ENCODE measurements around the gene SS18L1.
"Not testable (repeated sequence)": the region's sequence is repeated elsewhere in the genome, so short reads cannot be mapped to it uniquely, and the experiment has no call there.

The SS18L1 gene

DNA sequence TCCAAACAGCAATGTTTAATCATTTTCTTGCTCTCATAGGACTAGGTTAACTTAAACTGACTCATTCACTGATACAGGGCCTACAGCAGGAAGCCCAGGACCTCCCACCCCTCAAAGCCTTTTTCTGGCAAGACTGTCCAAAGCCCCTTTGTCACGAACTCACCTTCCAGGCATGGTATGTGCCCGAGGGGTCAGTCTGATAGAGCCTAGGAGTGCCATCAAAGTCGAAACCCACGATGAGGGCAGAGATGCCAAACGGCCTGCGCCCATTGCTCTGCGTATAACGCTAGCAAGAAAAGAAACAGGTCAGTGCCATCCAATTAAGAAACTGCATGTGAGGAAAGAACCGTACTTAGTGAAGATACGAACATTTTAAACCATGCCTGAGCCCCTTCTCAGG, 4.7 kb upstream of the SS18L1 start:
- no peak for DNase-seq

DNA sequence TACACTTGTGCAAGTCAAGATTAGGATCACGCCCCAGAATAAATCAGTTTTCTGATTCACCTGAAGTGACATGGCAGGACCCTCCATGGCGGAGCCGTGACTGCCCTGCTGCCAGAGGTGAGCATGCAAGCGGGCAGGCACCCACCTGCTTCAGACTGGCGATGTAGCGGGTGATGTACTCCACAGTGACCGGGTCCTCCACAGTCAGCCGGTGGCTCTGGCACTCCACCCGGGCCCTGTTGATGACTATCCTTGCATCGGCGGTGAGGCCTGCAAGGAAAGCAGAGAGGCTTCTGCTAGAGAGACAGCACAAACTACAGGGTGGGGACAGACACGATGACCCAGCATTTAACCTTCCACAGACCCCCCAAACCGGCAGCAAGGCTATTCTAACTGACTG, 3.9 kb upstream of the SS18L1 start:
- no peak for DNase-seq

DNA sequence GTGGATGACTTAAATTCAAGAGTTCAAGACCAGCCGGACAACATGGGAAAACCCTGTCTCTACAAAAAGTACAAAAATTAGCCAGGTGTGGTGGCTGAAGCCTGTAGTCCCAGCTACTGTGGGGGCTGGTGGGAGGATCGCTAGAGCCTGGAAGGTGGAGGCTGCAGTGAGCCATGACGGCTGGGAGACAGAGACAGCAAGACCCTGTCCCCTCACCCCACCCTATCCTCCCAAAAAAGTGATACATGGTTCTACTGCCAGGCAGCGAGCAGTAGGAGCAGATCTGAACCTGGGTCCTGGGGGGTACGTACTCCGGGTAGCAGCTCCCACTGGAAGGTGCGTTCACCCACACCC, 2.5 kb upstream of the SS18L1 start:
- no peak for DNase-seq

DNA sequence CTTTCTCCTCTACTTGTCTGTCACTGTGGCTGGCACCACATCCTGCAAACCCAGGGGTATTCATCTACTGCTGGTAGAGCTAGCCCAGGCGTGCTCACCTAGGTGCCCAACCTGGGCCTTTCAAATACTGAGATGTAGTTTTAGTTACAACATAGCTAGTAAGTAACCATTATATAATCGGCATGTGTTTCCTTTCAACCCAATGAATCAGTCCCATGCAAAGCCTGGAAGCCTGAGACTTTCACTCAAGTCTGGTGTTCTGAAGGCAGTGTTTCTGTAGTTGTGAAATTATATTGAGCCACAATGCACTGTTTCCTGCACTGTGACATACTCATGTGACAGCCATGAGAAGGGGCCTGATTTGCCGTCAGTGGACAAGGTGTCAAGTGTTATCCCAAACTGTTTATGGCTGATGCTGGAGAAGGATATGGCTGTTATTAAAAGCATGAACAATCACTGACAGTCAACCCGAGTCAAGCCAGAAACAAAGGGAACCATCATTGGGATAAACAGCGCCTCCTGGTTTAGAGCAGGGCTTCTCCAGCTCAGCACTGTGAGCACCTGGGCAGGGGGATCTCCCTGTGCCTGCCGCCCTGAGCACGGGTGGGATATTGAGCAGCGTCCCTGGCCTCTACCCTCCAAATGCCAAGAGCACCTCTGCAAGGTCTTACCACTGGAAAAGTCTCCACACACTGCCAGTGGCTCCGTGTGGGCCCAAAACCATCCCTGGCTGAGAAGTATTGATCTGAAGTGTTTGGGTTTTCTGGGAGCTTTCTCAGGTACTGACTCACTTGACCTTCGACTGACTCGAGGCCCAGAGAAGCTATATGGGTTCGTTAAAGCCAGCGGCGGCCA, 1.9 kb upstream of the SS18L1 start:
- DNase-seq: no peak

DNA sequence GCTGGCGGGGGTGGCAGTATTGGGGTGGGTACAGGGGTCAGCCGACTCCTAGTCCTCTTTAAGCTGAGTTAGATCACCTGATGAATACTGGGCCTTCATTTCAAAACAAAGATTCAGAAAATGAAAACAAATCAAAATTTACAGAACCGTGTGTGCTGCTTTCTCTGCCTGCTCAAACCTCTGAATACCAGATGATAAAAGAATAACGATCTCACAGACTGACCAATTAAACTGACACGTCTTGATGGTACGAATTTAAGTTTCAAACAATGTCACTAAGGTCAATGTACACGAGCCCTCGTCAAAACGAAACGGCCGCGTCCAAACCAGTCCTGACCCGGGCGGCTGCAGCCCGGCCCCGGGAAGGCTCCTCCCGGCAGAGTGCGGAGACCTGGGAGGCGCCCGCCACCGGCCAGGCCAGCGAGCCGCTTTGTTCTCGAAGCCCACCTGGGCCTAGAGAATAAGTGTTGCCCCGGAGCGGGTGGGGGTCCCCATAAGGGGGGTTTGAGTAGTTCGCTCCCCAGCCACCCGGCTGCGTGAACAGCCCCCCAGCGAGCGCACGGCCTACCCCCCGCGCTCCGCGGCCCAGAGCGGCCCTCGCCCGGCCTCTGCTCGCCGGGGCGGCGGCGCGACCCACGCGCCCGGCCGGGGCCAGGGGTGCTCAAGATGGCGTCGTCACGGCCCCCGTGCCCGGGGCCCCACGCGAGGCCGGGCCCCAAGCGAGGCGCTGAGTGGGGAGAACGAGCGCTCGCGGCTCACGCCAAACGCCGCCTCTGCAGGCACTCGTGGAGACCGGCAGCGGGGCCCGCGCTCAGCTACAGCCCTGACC, 1.1 kb upstream of the SS18L1 start:
- DNase-seq: no peak

DNA sequence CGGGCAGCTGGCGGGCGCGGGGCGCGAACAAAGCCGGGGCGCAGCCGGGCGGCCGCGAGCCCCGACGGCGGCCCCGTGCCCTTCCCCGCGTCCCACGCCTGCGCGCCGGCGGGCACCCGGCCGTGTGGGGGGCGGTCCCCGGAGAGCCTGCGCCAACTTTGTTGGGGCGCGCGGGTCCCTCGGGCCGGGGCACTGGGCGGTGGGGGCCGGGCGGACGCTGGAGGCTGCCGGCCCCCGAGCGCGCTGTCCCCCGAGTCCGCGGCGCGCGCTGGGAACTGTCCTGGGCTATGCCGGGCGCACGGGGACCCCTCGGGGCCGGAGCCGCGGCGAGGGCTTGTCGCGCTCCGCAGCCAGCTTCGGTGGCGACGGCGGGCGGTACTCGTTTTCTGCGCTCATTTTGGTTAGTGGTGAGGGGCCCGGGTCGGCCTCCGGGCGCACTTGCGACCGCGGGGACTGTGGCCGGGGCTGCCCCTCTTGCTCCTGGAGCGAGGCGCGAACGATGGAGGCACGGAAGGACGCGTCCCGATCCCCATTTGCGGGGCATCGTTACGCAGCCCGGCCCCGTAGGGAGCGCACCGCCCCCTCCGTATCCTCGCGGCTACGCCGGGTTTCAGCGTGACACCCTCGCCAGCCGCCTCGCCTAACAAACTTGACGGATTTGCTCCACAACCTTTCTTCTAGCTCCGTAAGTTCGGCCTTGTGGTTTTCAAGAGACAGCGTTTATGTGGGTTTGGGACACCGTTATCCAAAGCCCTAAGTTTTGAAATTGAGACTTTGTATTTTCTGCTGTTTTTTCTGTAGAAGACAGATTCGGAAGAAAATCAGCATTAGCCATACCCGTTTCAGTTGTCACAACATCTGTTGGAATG, 622 bp downstream of the SS18L1 start:
- peak; percentile 66 for DNase-seq

DNA sequence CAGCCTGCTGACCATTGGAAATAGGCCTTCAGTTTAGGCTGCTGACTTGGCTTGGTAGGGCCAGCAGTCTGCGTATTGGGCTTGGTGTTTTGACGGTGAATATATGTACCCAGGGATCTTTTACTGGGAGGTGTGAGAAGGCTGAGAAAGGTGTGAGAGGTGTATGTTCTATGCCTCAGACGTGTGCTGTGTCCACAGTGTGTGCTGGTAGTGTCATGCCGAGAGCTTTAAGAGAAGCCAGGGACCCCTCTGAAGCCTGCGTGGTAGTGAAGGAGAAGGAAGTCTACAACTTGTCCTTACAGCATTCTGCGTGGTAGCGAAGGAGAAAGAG, 2.1 kb downstream of the SS18L1 start:
- DNase-seq: no peak

DNA sequence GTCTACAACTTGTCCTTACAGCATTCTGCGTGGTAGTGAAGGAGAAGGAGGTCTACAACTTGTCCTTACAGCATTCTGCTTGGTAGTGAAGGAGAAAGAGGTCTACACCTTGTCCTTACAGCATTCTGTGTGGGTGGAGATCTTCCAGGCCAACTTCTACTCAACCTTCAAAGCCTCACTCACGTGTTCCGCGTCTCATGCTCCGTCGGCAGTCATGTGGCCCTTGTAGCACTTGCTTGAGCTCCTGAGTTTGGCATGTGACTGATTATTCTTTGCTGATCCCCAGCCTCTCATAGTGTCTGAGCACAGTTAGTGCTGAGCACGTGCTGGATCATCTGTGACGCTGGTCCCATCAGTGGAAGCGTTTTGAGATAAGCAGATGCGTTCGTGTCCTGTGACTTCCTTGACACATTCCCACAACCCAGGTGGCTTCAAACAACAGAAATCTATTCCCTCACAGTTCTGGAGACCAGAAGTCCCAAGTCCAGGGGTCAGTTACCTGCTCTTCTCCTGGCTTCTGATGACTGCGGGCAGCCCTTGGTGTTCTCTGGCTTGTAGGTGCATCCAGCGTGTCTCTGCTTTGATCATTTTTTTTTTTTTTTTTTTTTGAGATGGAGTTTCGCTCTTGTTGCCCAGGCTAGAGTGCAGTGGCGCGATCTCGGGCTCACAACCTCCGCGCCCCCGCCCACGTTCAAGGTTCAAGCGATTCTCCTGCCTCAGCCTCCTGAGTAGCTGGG, 2.6 kb downstream of the SS18L1 start:
- no peak for DNase-seq

DNA sequence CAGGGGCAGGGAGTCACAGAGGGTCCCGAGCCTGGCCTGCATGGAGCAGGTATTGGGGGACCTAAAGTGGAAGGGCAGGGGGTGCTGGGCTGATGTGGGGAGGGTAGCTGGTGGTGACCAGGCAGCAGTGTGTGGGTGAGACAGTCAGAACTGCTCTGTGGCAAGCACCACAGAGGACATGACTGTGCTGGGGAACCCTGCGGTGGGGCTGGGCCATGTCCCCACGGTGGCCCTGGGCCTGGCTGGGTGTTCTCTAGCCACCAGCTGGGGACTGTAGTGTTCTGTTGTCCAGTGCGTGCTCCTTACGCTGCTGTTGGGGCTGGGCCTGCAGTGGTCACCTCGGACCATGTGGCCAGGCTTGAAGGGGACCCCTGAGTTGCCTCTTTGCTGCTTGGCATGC, 3.6 kb downstream of the SS18L1 start:
- DNase-seq: no peak

DNA sequence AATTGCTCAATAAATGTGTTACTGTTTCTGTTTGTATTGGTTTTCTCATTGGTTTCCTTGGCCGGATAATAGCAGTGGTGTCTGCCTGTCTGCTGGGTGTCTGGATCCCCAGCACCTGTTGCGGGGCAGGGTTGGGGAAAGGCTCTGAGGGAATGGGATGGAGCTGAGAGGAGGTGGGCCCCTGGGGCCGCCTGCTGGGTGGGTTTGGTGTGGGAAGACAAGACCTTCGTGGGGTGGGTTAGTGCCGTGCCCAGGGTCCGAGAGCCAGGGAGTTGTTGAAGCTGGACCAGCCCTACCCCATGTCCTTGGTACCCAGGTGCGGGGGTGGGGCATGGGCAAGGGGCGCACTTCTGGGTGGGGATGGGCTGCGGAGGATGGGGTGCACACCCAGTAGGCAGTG, 4.0 kb downstream of the SS18L1 start:
- no peak for DNase-seq

DNA sequence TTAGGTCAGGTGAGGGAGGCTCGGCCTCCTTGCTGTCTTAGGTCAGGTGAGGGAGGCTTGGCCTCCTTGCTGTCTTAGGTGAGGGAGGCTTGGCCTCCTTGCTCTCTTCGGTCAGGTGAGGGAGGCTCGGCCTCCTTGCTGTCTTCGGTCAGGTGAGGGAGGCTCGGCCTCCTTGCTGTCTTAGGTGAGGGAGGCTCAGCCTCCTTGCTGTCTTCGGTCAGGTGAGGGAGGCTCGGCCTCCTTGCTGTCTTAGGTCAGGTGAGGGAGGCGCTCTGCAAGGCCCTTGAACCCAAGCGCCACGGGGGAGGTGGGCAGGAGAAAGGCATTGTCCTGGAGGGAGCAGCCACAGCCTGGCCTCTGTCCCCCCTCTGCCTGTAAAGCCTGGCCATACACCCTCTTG, 4.8 kb downstream of the SS18L1 start:
- DNase-seq: not testable (repeated sequence)

DNA sequence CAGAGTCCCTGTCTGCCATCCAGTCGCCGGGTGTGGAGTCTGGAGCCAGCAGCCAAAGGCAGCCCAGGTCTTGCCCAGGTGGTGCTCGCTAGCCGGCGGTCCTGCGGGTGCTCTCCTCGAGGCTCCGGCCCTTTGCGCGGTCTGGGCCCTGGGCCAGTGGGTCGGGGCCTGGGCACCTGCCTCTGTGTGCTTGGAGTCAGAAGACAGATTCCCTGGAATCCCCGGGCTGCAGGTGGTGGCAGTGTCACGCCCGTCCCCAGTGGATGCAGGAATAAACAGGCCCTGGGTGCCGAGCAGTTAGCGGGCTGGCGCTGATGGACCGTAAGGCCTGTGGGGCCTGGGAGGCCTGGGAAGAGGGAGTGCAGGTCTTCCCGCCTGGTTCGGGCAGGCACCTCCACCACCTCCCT, 5.3 kb downstream of the SS18L1 start:
- DNase-seq: no peak

DNA sequence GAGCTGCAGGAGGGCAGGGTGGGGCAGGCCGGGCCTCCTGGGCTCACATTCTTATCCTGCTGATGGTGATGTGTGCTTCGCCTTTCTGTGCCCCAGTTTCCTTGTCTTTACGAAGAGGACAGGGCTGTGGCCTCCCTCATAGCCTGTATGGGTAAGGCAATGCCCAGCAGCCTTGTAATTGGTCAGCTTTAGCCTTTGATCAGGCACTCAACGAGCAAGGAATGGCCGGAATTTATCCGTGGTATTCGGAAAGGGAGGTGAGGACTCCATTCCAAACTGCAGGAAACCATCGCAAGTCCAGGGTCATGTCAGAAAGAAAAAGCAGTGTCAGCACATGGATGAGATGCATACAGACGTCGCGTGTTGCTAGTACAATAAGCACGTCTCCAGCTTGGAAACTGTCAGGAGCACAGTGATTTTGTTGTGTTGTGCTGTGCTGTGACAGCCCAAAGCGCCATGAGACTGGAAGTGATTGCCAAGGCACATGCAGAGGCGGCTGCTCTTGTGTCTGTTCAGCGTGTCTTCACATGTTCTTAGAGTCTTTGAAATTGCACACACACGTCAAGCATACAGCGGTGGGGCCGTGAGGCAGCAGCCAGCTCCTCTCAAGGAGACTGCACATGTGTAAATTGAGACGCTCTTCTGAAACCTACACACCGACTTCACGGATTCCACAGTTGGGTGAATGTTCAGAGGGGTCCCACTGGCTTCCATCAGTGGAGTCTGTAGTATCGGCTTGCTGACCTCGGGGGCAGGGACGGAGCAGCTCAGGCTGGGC, 6.2 kb downstream of the SS18L1 start:
- no peak for DNase-seq

DNA sequence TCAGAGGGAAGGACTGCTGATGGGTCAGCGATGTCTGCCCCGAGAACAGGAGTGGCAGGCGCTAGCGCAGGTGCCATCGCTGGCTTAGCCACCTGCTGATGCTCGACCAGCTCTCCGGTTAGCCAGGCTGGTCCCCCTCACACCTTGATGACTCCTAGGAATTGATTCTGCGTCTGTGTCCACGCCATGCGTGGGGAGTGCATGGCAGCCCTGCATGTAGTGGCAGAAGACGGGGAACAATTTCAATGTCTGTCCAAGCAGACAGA, 6.7 kb downstream of the SS18L1 start:
- no peak for DNase-seq

DNA sequence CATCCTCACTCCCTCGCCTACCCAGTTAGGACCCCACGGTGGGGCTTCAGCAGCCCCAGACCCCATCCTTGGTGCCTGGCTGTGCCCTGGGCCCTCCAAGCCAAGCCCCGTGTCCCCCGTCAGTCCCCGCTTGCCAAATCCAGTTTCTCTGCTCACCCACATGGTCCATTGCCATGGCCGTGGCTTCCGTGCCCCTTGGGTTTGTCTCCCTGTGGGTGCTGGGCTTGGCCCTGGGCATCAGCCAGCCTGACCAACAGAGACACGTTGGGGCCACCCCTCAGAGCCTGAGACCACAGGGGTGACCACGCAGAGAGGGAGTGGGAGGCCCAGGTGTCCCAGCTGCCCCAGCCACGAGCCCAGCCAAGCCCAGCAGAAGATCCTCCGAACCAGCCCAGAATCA, 7.7 kb downstream of the SS18L1 start:
- DNase-seq: no peak

DNA sequence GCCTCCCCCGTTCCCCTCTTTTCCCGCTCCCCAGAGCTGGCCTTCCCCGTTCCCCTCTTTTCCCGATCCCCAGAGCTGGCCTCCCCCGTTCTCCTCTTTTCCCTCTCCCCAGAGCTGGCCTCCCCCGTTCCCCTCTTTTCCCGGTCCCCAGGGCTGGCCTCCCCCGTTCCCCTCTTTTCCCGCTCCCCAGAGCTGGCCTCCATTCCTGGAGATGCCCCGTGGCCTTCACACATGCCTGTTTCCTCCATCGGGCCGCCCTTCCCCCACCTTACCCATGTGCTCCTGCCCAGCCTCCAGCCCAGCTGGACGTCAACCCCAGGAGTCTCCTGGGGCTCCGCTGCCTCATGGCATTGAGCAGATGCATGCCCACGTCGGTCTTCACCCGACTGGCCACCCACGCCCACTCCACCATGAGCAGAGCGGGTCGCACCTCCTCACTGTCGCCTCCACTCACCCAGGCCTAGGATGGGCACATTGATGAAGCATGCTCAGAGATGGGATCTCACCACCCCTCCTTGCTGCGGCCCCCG, 8.3 kb downstream of the SS18L1 start:
- no peak for DNase-seq

DNA sequence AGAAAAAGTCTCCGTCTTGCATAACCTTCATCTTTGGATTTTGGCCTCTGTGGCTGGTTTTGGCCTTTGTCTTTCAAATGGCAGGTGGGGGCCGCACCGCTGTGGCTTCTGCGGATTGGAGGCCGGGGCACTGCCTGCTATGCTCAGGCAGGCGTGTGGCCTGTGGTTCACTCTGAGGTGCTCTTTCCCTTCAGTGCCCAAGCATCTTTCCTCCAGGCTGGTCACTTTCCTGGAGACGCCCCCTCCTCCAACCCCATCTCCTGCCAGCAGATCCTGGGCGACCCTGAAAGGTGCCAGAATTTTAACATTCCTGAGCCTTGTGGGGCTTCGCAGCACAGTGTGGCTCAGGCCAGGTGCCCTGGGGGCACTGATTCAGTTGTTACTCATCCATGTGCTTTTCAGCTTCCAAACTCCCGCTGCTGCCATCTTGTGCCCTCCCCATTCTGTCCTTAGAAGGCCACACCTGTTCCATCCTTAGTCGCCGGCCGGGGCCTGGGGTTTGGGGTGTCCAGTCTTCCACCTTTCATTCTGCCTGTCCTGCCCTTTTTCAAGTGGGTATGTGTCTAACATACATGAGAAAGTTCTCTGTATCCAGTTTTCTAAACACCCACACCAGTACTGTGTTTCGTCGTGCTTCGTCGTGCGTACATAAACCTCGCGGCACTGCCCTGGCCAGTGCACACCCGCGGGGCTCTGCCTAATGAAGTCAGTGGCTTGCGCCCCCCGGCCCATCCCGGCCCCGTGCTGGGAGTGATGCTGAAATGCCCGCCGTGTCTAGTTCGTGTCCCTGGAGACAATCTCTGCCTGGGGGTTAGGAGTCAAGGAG, 12.1 kb downstream of the SS18L1 start:
- DNase-seq: no peak

DNA sequence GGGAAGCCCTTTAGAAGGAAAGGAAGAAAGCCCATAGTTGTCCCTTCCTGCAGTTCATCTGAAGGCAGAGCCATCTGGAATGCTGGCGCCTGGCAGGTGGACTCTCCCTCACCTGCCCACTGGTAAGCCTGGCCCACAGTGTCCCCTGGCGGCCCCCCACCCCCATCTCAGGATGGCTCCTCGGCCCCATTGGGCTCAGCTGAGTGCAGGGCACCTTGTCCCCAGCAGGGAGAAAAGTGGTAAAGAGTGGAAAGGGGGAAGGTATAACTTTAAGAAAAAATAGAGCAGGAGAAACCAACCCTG, 12.6 kb downstream of the SS18L1 start:
- no peak for DNase-seq

DNA sequence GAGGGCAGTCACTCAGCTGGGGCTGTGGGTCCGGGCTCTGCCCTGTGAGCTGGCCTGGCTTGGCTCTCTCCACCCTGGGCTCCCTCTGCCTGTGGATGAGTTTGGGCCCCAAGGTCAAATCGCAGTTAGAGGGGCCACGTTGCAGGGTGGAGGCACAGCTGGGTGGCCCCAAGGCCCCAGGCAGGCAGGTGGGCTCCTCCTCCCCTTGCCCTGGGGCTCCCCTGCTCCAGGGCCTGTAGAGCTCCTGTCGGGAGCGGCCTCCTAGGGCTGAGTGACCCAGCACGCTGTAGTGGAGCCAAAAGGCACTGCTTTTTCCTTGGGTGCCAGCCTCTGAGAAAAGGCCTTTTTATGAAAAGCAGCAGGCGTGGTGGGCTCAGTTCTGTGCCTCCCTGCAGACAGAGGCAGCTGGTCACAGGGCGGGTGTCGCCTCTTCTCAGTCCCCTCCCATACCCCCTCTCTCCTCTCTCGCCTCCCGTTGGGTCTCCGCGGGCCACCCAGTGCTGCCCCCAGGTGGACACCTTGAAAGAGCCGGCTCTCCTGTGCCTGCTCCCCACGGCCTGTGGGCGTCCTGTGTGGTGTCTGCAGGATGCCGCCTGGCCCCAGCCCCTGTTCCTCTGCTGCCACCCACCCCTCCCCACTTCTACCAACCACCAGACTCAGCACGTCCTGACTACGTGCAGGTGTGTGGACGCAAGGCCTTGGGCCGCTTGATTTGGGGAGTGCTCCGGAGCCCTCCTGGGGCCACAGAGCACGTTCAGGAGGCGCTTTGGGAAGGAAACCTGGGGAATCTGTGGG, 13.2 kb downstream of the SS18L1 start:
- DNase-seq: peak; percentile 74

DNA sequence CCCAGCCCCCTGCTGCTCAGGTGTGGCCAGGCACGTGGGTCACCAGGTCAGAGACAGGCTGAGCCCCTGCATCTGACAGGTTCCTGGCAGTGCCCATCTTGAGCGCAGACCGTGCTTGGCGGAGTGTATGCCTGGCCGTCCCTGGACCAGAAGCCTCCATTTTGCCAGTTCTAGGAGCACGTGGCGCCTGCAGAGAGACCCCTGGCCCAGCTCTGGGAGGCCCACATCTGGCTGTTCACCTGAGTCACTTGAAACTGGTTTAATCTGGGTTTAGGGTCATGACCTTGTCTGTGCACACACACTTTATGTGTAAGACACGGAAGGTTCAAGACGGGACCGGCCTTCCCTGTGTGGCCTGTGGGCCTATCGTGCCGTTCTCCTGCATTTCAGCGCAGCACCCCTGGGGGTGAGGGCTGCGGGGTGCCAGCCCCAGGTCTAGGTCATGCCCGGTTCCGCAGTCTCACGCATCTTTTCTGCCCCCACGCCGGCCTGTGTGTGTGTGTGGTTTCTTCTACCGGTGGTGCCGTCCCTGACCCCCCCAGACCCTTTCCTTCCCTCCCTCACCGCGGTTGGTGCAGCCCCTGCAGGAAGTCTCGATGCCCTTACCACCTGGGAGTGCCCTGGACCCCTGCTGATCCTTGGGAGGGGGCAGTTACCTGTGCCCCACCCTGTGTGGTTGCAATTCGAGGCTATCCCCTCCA, 14.0 kb downstream of the SS18L1 start:
- no peak for DNase-seq
